Raji (cell line): ENCODE results near the gene DCX.

Experiments used
- POLR2A ChIP-seq: IDR thresholded peaks from 2 replicates; pipeline ENCODE4 v1.6.1; 2011; ENCODE audit warnings: low read depth, low read length, control low read depth; ENCODE audit not compliant: insufficient read depth

The DCX gene

GRCh38 chrX:111411983-111412382 lies at the start of gene DCX:
DCX (minus strand) TSS chrX:111412192; CDS start chrX:111410398, 1,794 bp downstream.
- no peak for TF ChIP-seq POLR2A

- no peak for TF ChIP-seq POLR2A
Measured at GRCh38 chrX:111460607-111461006, 48.6 kb upstream of the DCX start.

DNA sequence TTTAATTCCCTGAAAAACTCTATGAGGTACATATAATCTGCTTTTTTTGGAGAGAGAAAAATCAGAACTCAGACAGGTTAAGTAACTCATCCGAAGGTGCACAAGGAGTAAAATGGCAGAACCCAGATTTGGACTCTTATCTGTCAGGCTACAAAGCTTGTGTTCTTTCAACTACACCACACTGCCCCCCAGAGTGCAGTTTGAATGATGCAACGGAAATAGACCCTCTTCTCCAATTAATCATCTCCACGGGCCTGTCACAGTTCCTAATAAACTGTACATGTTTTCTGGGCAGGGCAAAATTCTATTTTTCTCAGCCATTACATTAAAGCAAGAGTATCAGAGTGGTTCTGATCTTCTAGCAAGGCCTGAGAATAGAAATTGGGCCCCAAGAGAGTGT lies 35.3 kb upstream of the DCX start:
- no peak for TF ChIP-seq POLR2A

GRCh38 chrX:111445485-111445884 lies 33.5 kb upstream of the DCX start:
- TF ChIP-seq POLR2A = no peak

DNA sequence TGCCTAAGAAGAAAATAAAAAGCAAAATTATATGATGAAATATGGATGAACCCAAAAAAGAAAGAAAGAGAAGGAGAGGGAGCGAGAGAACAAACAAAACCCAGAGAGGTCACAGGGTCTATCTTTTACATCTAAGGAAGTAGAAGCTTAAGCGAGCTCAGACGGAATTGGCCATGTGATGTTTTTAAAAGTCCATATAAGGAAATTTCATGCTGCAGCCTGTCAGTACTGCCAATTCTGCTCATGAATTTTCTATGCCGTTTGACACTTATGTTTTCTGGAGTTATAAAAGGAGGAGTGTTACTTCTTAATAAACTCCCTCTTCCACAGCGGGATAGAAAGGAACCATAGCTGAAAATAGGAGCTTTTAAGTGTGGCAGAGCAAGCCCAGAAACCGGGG lies 32.9 kb upstream of the DCX start:
- TF ChIP-seq POLR2A = no peak

GRCh38 chrX:111443946-111444345 lies 32.0 kb upstream of the DCX start:
- TF ChIP-seq POLR2A = no peak

DNA sequence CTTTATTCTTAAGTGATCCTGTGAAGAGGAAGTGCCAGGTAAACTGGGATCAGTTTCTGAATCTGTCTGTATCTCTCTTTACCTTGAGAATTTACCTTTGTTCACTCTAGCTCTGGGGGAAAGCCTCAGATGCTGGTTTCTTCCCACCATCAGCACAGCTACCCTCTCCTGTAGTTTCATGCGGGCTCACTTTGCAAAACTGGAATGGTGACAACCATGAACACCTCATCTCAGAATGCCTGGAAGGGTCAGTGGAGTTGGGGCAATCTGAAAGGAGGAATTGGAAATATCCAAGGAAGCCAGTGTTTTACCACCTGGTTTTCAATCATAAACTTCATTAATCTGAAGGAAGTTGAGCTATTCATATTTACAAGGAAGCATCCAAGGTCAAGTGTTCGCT lies 30.8 kb upstream of the DCX start:
- no peak for TF ChIP-seq POLR2A

DNA sequence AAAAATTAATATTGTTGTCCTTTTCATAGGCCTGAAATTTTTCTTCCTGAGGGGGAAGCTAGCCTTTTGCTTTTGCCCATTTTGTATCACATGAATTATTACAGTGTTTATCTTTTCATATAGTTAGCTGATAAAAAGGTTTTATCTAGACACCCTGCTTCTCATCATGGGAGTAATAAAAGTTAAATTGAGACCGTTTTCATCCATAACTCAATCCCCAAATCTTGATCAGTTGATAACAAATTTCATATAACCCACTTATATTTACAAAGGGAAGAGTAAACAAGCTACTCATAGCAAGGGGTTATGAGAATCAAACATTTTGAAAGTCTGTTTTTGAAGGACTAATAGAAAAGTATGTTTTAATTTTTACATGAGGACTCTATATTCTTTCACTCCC lies 23.5 kb upstream of the DCX start:
- no peak for TF ChIP-seq POLR2A

DNA sequence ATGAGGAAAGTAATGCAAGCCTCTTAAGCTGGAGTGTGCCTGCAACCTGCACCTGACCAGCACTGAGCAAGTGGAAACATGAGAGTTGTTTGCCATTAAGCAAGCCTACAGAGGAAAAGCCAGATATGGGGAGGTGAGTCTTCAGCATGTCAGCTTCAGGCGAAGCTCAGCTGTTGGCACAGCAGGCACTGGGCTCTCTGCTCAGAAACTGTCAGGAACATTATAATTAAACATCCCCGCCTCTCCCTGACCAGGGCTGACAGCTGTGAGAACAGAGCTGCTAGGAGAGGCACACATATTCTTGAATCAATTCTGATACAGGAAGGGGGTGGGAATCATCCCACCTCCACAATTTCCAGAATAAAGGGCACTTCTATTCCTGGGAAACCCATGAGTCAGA lies 19.0 kb upstream of the DCX start:
- no peak for TF ChIP-seq POLR2A

DNA sequence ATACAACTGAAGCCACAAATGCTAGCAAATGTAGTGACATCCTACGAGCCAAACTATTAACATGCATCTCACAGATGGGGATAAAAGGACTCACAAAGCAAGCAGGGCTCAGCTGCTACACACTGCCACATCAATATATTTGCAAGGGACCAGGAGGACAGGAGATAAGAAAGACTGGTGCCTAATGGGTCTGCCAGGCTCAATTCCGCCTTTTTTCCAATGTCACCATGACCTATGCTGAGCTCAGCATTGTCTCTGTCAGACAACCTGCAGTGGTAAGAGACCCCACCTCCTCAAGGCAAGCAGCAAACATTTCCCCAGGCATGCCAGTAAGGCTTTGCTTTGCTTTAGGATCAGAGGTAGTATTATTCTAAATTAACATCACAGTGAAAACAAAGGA lies 435 bp downstream of the DCX start:
- no peak for TF ChIP-seq POLR2A

- TF ChIP-seq POLR2A = no peak
Measured at GRCh38 chrX:111410590-111411078, 1.4 kb downstream of the DCX start.

DNA sequence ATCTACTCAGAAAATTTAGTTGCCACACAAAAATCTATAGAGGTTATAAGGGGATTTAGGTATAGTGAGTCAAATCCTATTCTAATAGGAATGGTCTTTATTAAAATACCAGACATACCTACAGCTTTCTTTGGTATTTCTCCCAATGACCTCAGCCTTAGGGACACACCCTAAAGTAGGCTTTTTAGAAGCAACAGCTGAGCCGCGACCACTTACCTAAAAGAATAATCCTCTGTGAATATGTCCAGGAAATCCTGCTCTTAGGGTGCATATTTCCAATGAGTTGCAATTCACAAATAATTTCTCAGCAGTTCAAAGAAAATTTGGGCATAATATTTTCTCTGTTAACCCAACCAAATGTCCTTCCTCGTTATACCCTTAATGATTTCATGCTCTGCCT lies 2.7 kb downstream of the DCX start:
- TF ChIP-seq POLR2A = no peak

- no peak for TF ChIP-seq POLR2A
Measured at GRCh38 chrX:111407948-111408347, 4.0 kb downstream of the DCX start.

DNA sequence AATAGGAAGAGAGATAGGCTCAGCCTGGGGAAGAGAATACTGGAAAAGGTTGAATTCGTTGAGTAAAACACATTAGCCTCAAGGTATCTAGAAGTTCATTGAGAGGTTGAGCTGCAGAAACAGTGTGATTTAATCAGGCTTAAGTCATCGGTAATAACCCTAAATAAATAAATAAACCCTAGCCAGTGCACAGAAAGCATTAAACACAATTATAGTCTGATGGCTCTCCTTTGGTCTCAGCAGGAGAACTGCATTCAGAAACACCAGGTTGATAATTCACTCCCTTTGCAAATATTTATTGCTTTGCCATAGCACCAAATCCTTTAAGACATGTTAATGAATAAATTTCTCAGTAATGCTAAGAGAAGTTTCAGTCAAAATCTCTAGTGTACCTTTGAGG lies 9.6 kb downstream of the DCX start:
- no peak for TF ChIP-seq POLR2A

DNA sequence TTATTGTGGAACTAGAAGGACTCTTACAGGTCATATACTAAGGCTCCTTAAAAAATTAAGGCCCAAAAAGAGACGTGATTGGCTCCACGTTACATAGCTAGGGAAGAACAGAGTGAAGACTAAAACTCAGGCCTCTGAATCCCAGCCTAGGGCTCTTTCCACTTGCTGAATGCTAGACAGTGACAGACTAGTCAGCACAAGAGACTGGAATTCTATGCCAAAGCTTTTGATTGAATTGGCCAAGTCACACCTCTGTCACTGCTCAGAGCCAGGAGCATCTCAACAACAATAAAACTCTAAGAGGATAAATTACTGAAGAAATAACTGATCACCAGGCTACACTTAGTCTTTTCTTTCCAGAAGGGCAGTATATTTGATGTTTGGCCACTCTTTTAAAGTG lies 16.8 kb downstream of the DCX start:
- TF ChIP-seq POLR2A = no peak

- TF ChIP-seq POLR2A = no peak
Measured at GRCh38 chrX:111394569-111394968, 17.4 kb downstream of the DCX start.

DNA sequence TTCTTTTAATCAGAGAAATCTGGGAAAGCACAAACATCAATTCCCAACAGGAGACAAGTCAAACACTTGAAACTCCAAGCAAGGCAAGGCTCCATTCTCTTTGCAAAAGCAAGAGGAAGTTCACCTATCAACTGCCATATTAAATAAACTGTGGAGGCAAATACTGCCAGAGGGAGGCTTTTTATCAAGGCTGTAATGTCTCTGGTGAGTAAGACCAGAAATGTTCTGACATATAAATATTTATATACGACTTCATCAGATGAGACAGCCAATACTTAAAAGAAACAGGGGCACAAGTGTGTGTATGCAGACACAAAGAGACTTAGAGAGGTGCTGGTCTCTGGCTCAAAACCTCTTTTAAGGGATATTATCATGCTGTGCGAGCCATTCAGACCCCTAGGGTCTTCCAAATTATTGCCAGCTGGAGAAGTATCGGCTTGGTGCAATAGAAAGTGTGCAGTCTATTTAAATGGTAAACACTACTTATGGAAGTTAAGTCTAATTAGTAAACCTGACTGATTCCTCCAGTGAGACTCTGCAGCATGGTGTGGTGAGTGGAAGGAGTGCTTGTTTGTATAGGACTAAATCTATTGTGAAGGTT lies 24.4 kb downstream of the DCX start:
- TF ChIP-seq POLR2A = no peak
